CD4-positive, alpha-beta T cell (primary cell): ENCODE measurements around the gene SLC28A1. TPM values are rescaled to one million over a fixed set of nuclear protein-coding genes. Genes with fewer than 3 reads are reported as not detected.

Experiments used
- ATAC-seq: fragments of 200-7000 bp; cut with Tn5 transposase; one replicate; pipeline ENCODE4 v1.10.0; 2022; ENCODE audit warnings: mild to moderate bottlenecking; ENCODE audit not compliant: poor library complexity
- CTCF ChIA-PET: fragments of 350-600 bp; sonication (Branson Sonifier 250); formaldehyde crosslinking; loops from one replicate; lab custom pipeline; 2021; ENCODE audit warnings: antibody characterized with exemption, inconsistent platforms; lab: Charles Lee
- POLR2A ChIA-PET: fragments of 350-600 bp; sonication (Branson Sonifier 250); formaldehyde crosslinking; loops from one replicate; lab custom pipeline; 2021; ENCODE audit warnings: antibody characterized with exemption, inconsistent platforms; lab: Charles Lee
- DNase-seq, 14 experiments: peaks; one replicate each; pipeline ENCODE4 v3.0.0-alpha.2; 2013 to 2020; ENCODE audit warnings: mixed read lengths in 2 of 14
- H3K27ac ChIP-seq, 2 donors: one replicate each; pipeline versions ENCODE4 v1.5.1 to v1.7.0; 2013; ENCODE audit warnings: low read length in 2 of 2, low read depth in 1 of 2, mild to moderate bottlenecking in 1 of 2
- H3K27me3 ChIP-seq, 2 experiments: 1 replicate in 1 of 2; 2 replicates in 1 of 2; pipeline versions ENCODE4 v1.6.1 to v1.7.0; 2013; ENCODE audit warnings: low read length in 2 of 2, control low read depth in 1 of 2, mild to moderate bottlenecking in 1 of 2, moderate library complexity in 1 of 2; ENCODE audit not compliant: insufficient read depth in 2 of 2, control insufficient read depth in 1 of 2
- H3K36me3 ChIP-seq: one replicate; pipeline ENCODE4 v1.6.1; 2013; ENCODE audit warnings: low read length, control low read depth; ENCODE audit not compliant: insufficient read depth
- H3K4me1 ChIP-seq: one replicate; pipeline ENCODE4 v1.6.1; 2013; ENCODE audit warnings: low read length, control low read depth; ENCODE audit not compliant: insufficient read depth
- H3K4me3 ChIP-seq: one replicate; pipeline ENCODE4 v1.5.1; 2013; ENCODE audit warnings: mild to moderate bottlenecking, low read length, moderate library complexity
- H3K9me3 ChIP-seq, 2 experiments: 1 replicate in 1 of 2; 2 replicates in 1 of 2; pipeline versions ENCODE4 v1.6.1 to v1.7.0; 2013; ENCODE audit warnings: low read length in 2 of 2, mild to moderate bottlenecking in 2 of 2, control low read depth in 1 of 2, moderate library complexity in 1 of 2; ENCODE audit not compliant: control insufficient read depth in 1 of 2, insufficient read depth in 1 of 2
- H3K27ac Mint-ChIP-seq: one replicate; pipeline ENCODE4 v1.8.0; 2020; ENCODE audit warnings: mixed read lengths
- H3K27me3 Mint-ChIP-seq: one replicate; pipeline ENCODE4 v1.8.0; 2021; ENCODE audit warnings: mixed read lengths
- H3K36me3 Mint-ChIP-seq: one replicate; pipeline ENCODE4 v1.8.0; 2021; ENCODE audit warnings: low read depth, mixed read lengths
- H3K4me1 Mint-ChIP-seq: one replicate; pipeline ENCODE4 v1.8.0; 2021; ENCODE audit warnings: low read depth, mixed read lengths
- H3K4me3 Mint-ChIP-seq: one replicate; pipeline ENCODE4 v1.8.0; 2020; ENCODE audit warnings: mild to moderate bottlenecking, mixed read lengths
- H3K9me3 Mint-ChIP-seq: one replicate; pipeline ENCODE4 v1.8.0; 2020; ENCODE audit warnings: mixed read lengths
- intact Hi-C, 2 experiments: fragments of 100-400 bp; cut with DNase I in 1 of 2; cut with micrococcal nuclease in 1 of 2; formaldehyde crosslinking; loops; one replicate each; pipeline versions ENCODE4 v1.15.1 to v1.9.0; 2023 to 2025; cut with DNase I, micrococcal nuclease
- total RNA-seq, 174 experiments: library from RNA in 2 of 174; stranded (reverse) in 2 of 174; gene quantifications; one replicate each; pipeline ENCODE4 v1.2.3 and lab custom pipeline; 2021 to 2026
- TF ChIP-seq, protein P1 (sequence below): fragments of 200-600 bp; IDR thresholded peaks from one replicate; pipeline ENCODE4 v1.8.0; 2022; ENCODE audit warnings: antibody characterized with exemption, mild to moderate bottlenecking

SLC28A1 gene
- total RNA-seq, 2 experiments from 2014 or later = not detected

DNA sequence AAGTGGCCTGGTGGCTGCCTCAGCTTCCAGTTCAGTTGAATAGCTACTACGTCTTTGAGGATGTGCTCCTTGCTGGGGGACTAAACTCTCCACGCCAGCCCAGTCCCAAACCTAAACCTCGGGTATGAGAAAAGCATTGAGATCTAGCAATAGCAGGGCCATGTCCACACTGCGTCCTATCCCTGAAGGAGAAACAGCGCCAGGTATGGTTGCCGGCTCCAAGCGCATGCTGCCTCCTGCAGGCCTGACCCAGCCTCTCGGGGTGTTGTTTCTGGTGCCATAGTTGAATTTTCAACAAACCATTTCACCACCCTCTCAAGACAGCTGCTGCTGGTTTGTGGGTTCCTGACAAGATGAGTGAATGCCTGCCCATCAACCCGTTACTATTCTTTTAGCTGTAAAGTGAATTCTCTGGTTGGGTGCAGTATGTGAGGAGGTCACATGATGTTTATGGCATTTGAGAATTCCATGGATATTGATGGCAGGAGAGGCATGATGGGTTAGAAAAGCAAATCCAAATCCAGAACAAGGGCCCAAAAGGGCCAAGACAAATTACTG lies 13.0 kb upstream of the SLC28A1 start:
- ATAC-seq = no peak
- Mint-ChIP-seq H3K4me3 (no peak overlapping the region), H3K27me3 (no peaks in the 10 kb centered on the region), H3K36me3 (no peaks in the 10 kb centered on the region), H3K27ac (no peak overlapping the region), H3K4me1 (no peaks in the 10 kb centered on the region), H3K9me3 (no peaks in the 10 kb centered on the region)
- Histone ChIP-seq H3K27me3 (no peaks in the 10 kb centered on the region), H3K27ac (no peak overlapping the region), H3K4me3 (no peak overlapping the region), H3K4me1 (no peaks in the 10 kb centered on the region), H3K36me3 (no peaks in the 10 kb centered on the region), H3K9me3 (no peaks in the 10 kb centered on the region)
- TF ChIP-seq, protein P1, sequence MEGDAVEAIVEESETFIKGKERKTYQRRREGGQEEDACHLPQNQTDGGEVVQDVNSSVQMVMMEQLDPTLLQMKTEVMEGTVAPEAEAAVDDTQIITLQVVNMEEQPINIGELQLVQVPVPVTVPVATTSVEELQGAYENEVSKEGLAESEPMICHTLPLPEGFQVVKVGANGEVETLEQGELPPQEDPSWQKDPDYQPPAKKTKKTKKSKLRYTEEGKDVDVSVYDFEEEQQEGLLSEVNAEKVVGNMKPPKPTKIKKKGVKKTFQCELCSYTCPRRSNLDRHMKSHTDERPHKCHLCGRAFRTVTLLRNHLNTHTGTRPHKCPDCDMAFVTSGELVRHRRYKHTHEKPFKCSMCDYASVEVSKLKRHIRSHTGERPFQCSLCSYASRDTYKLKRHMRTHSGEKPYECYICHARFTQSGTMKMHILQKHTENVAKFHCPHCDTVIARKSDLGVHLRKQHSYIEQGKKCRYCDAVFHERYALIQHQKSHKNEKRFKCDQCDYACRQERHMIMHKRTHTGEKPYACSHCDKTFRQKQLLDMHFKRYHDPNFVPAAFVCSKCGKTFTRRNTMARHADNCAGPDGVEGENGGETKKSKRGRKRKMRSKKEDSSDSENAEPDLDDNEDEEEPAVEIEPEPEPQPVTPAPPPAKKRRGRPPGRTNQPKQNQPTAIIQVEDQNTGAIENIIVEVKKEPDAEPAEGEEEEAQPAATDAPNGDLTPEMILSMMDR = no peak
- peak in 1 of 14 experiments; percentile 13 for DNase-seq
- ChIA-PET POLR2A (no interaction called here), CTCF (interaction anchor here (1.0 kb wide), 1 partner anchor 283 kb away, joined by 3 read pairs; no protein-coding TSS in a partner anchor)
- intact Hi-C loops = no loop called here

DNA sequence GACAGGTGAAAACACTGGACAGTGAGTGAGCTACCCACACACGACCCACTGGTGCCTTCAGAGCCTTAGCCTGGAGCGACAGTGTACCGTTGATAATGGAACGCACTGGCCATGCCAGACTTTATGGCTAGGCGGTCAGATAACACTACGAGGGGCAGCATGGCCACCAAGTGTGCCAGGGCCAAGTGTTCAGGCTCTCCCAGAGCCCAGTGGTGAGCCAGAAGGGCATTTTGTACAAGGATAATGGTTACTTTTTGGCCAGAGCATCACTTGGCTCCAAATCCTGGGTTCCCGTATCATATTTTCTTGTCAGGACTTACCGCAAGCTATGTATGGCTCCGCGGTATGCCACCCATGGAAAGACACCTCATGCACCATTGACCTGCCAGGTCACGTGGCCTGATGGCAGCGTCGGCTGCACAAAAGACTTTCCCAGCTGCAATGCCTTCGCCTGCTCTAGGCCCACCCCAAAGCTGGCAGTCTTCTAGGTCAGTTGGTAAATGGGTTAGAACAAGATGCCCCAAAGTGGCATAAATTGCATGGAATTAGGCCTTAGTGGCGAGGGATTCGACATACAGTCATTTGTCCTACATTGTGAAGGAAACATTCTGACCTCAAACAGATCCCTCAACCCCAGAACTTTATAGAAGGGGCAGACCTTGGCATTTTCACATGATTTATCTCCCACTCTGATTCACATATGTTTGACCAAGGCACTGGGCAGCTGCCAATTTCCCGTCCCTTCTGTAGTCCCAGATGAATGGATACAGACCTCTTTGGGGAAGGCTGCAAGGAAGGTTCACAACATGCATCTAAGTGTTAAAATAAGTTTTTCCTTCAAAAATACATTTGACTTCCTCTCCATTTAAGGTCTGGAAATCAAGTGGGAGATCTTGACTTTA lies 12.2 kb upstream of the SLC28A1 start:
- H3K4me3 Mint-ChIP-seq = no peak overlapping the region
- no peaks in the 10 kb centered on the region for H3K4me1 Mint-ChIP-seq
- ChIA-PET CTCF (no interaction called here), POLR2A (no interaction called here)
- no peak for ATAC-seq
- Histone ChIP-seq H3K36me3 (no peaks in the 10 kb centered on the region), H3K27me3 (no peaks in the 10 kb centered on the region), H3K4me1 (no peaks in the 10 kb centered on the region), H3K4me3 (no peak overlapping the region), H3K27ac (no peak overlapping the region), H3K9me3 (no peaks in the 10 kb centered on the region)
- intact Hi-C loops = no loop called here
- no peaks in the 10 kb centered on the region for H3K36me3 Mint-ChIP-seq
- H3K27ac Mint-ChIP-seq = no peak overlapping the region
- TF ChIP-seq, protein P1 = no peak
- H3K27me3 Mint-ChIP-seq = no peaks in the 10 kb centered on the region
- H3K9me3 Mint-ChIP-seq = no peaks in the 10 kb centered on the region
- no peak for DNase-seq

DNA sequence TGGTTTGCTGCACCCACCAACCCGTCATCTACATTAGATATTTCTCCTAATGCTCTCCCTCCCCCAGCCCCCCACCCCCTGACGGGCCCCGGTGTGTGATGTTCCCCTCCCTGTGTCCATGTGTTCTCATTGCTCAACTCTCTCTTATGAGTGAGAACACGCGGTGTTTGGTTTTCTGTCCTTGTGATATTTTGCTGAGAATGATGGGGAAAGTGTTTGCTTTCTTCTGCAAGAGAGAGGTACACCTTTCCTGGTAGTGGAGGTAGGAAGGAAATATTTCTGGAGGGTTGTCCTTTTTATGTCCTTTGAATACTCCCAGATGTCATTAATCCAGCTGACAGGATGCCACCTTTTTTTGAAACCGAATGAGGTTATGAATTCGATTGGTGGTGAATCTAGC lies 10.5 kb upstream of the SLC28A1 start:
- H3K27ac ChIP-seq = no peak overlapping the region
- H3K27me3 Mint-ChIP-seq = no peaks in the 10 kb centered on the region
- intact Hi-C loops = no loop called here
- no peak for ATAC-seq
- H3K4me1 Mint-ChIP-seq = no peaks in the 10 kb centered on the region
- H3K4me1 ChIP-seq = no peaks in the 10 kb centered on the region
- H3K36me3 ChIP-seq = no peaks in the 10 kb centered on the region
- no peaks in the 10 kb centered on the region for H3K9me3 ChIP-seq
- no peaks in the 10 kb centered on the region for H3K27me3 ChIP-seq
- POLR2A ChIA-PET = no interaction called here
- no peaks in the 10 kb centered on the region for H3K36me3 Mint-ChIP-seq
- no peak for DNase-seq
- no peaks in the 10 kb centered on the region for H3K9me3 Mint-ChIP-seq
- CTCF ChIA-PET = interaction anchor here (1.2 kb wide), 1 partner anchor 288 kb away, joined by 3 read pairs; no protein-coding TSS in a partner anchor
- H3K4me3 Mint-ChIP-seq = no peak overlapping the region
- H3K4me3 ChIP-seq = no peak overlapping the region
- TF ChIP-seq, protein P1 = no peak
- H3K27ac Mint-ChIP-seq = no peak overlapping the region
